Karpas-422 (cell line): ENCODE measurements around the gene MTCP1. TPM values are rescaled to one million over a fixed set of nuclear protein-coding genes. Genes with fewer than 3 reads are reported as not detected.

Experiments
- DNase-seq: peaks from one replicate; pipeline ENCODE4 v3.0.0-alpha.2; 2015
- H2AFZ ChIP-seq: fragments of 200-600 bp; sonication (generic); 2 replicates; pipeline ENCODE4 v1.6.1; 2014; ENCODE audit warnings: antibody characterized with exemption, low read length, mixed read lengths
- H3K27ac ChIP-seq: fragments of 200-600 bp; sonication (generic); 2 replicates; pipeline ENCODE4 v1.5.1; 2014; ENCODE audit warnings: mild to moderate bottlenecking, low read length, moderate library complexity
- H3K27me3 ChIP-seq: fragments of 200-600 bp; sonication (generic); 2 replicates; pipeline ENCODE4 v1.6.1; 2014; ENCODE audit warnings: low read length, mixed read lengths
- H3K36me3 ChIP-seq: fragments of 200-600 bp; sonication (generic); 2 replicates; pipeline ENCODE4 v1.6.1; 2014; ENCODE audit warnings: low read length, mixed read lengths; ENCODE audit not compliant: insufficient read depth
- H3K4me1 ChIP-seq: fragments of 200-600 bp; sonication (generic); 2 replicates; pipeline ENCODE4 v1.6.1; 2014; ENCODE audit warnings: mild to moderate bottlenecking, low read length, mixed read lengths
- H3K4me2 ChIP-seq: fragments of 200-600 bp; sonication (generic); 2 replicates; pipeline ENCODE4 v1.6.1; 2014; ENCODE audit warnings: low read length, low read depth, mild to moderate bottlenecking; ENCODE audit not compliant: poor library complexity, severe bottlenecking
- H3K4me3 ChIP-seq: fragments of 200-600 bp; sonication (generic); 2 replicates; pipeline ENCODE4 v1.5.1; 2014; ENCODE audit warnings: mild to moderate bottlenecking, antibody characterized with exemption, low read length, mixed read lengths
- H3K79me2 ChIP-seq: fragments of 200-600 bp; sonication (generic); 2 replicates; pipeline ENCODE4 v1.6.1; 2014; ENCODE audit warnings: mild to moderate bottlenecking, low read length, mixed read lengths
- H3K9ac ChIP-seq: fragments of 200-600 bp; sonication (generic); 2 replicates; pipeline ENCODE4 v1.6.0; 2014; ENCODE audit warnings: low read length
- H3K9me2 ChIP-seq: fragments of 200-600 bp; sonication (generic), shearing (Covaris generic); replicated peaks from 2 replicates; pipeline ENCODE4 v1.6.0; 2014; ENCODE audit warnings: mild to moderate bottlenecking, low read length, moderate library complexity; ENCODE audit not compliant: insufficient read depth
- H3K9me3 ChIP-seq: fragments of 300-700, 200-600 bp; sonication (generic); 2 replicates; pipeline ENCODE4 v1.6.1; 2014; ENCODE audit warnings: low read length, mixed read lengths
- H4K20me1 ChIP-seq: fragments of 200-600 bp; sonication (generic); 2 replicates; pipeline ENCODE4 v1.6.1; 2014; ENCODE audit warnings: mild to moderate bottlenecking, antibody characterized with exemption, low read length, low read depth; ENCODE audit not compliant: insufficient read depth
- total RNA-seq: library from RNA; depleted of rRNA; stranded (reverse); fragments of >200 nt; shearing (Covaris generic); gene quantifications from 2 replicates; pipeline ENCODE4 v1.2.3, GENCODE V29; 2014; ENCODE audit warnings: low replicate concordance; rRNA removed

The MTCP1 gene, protein sequence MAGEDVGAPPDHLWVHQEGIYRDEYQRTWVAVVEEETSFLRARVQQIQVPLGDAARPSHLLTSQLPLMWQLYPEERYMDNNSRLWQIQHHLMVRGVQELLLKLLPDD
- total RNA-seq: 21.9 and 95.2 TPM in 2 replicates

DNA sequence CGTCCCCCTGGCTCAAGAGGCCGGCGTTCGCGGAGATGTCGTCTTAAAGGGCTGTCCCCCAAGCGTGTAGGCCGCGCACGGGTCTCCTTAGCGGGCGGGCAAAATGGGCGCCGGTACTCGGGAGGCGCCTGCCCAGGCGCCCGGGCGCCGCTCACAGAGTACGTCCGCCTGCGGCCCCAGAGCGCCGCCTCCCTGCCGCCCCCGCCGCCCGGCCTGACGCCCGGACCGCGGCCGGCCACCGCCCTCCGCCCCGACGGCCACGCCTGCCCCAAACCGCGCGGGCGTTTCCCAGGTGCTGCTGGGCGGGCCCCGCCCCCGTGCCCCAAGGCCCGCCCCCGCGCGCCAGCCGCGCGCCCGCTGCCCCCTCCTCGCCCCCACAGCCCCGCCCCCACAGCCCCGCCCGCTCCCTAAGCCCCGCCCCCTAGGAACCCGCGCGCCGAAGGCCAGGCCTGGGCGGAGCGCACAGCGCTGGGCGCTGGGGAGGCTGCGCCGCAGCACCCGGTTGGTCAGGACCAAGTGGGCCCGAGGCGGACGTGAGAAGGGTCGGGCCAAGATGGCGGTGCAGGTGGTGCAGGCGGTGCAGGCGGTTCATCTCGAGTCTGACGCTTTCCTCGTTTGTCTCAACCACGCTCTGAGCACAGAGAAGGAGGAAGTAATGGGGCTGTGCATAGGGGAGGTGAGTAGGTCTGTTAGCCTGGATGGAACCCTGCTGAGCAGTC is at the start of gene MTCP1, which contains the start of the genes BRCC3 and CMC4:
MTCP1 (minus strand) TSS at position 162 of the 719 bp plus-strand sequence. CDS start 5,126 bp downstream, outside the sequence.
BRCC3 (plus strand) TSS at position 534 of the 719 bp plus-strand sequence; CDS start at position 554, 20 bp downstream.
CMC4 (minus strand) TSS at position 162 of the 719 bp plus-strand sequence. CDS start 7,113 bp downstream, outside the sequence.
- Histone ChIP-seq H3K79me2 (peaks cover 89% of the 10 kb centered on the region), H3K36me3 (peaks cover 19% of the 10 kb centered on the region; the same call in 1 of the 2 replicates), H3K27me3 (no peaks in the 10 kb centered on the region), H3K4me3 (peak within 1 kb of the TSS; percentile 86), H3K9me2 (no peaks in the 10 kb centered on the region), H3K27ac (peak within 1 kb of the TSS; percentile 86), H3K4me1 (peaks cover 47% of the 10 kb centered on the region), H3K9me3 (no peaks in the 10 kb centered on the region), H3K4me2 (peak within 1 kb of the TSS; percentile 74), H2AFZ (peak within 1 kb of the TSS; percentile 36; the same call in 1 of the 2 replicates), H4K20me1 (no peaks in the 10 kb centered on the region), H3K9ac (peak within 1 kb of the TSS; percentile 85)
- DNase-seq: peak; percentile 94

DNA sequence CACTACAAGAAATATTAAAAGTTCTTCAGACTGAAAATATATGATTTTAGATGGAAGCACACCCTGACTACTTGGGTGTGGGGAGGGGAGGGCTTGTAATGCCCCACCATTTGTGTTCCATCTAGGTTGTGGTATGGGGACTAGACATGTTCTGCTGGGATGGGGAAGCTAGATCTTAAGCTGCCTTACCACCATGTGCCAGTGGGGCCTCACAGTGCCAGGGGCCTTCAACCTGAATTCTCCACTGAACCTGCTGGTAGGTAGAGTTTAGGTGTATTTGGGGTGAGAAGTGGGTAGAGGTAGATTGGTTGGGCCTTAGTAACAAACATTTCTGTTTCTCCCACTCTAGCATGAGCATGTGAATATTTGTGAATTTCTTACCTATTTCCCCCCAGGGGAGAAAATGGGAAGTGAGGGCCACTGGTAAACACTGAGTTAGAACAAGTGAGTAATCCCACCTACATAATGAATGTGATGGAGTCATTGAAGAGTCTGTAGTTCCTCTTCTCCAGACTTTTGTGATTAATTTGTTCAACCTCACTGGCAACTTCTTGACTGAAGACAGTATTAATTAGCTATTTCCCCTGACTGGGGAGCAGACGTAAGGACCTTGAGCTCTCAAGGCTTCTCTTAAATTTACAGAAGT is 44.4 kb upstream of the MTCP1 start:
- Histone ChIP-seq H4K20me1 (no peaks in the 10 kb centered on the region), H2AFZ (no peak overlapping the region), H3K4me3 (no peak overlapping the region), H3K9me3 (no peaks in the 10 kb centered on the region; the same call in none of the 2 replicates), H3K9ac (no peak overlapping the region), H3K36me3 (peaks cover 10% of the 10 kb centered on the region), H3K4me2 (no peak overlapping the region), H3K9me2 (no peaks in the 10 kb centered on the region; the same call in 1 of the 2 replicates), H3K27ac (no peak overlapping the region), H3K79me2 (no peaks in the 10 kb centered on the region), H3K4me1 (no peaks in the 10 kb centered on the region), H3K27me3 (no peaks in the 10 kb centered on the region)
- no peak for DNase-seq

DNA sequence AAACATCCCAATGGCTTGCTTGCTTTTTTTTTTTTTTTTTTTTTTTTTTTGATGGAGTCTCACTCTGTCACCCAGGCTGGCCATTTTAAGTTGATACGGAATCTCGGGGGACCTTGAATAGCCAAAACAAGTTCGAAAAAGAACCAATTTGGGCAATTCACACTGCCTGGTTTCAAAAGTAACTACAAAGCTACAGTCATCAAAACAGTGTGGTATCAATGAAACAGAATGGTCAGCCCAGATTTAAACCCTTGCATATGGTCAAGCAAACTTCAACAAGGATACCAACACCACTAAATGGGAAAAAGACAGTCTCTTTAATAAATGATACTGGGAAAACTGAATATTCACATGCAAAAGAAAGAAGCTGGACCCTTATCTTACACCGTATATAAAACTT is 42.2 kb upstream of the MTCP1 start:
- no peaks in the 10 kb centered on the region for H3K4me1 ChIP-seq
- no peak overlapping the region for H2AFZ ChIP-seq
- H3K4me3 ChIP-seq: no peak overlapping the region
- H3K27ac ChIP-seq: no peak overlapping the region
- no peaks in the 10 kb centered on the region for H4K20me1 ChIP-seq
- no peaks in the 10 kb centered on the region; the same call in none of the 2 replicates for H3K9me3 ChIP-seq
- DNase-seq: no peak
- no peaks in the 10 kb centered on the region for H3K79me2 ChIP-seq
- H3K9ac ChIP-seq: no peak overlapping the region
- no peaks in the 10 kb centered on the region; the same call in 1 of the 2 replicates for H3K9me2 ChIP-seq
- H3K27me3 ChIP-seq: no peaks in the 10 kb centered on the region
- H3K4me2 ChIP-seq: no peak overlapping the region
- H3K36me3 ChIP-seq: peaks cover 18% of the 10 kb centered on the region

DNA sequence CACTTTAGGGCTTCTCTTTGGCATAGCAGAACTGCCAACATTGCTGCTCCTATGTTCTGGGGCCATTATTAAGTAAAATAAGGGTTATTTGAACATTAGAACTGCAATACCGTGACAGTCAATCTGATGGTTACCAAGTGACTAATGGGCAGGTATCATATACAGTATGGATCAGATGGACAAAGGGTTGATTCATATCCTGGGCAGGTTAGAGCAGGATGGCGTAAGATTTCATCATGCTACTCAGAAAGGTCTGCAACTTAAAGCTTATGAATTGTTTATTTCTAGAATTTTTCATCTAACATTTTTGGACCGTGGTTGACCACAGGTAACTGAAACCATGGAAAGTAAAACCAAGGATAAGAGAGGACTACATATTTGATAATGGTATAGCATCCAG is 41.2 kb upstream of the MTCP1 start:
- Histone ChIP-seq H3K4me1 (no peaks in the 10 kb centered on the region), H3K9me3 (no peaks in the 10 kb centered on the region; the same call in none of the 2 replicates), H3K4me3 (no peak overlapping the region), H3K79me2 (no peaks in the 10 kb centered on the region), H4K20me1 (no peaks in the 10 kb centered on the region), H2AFZ (no peak overlapping the region), H3K36me3 (peaks cover 25% of the 10 kb centered on the region), H3K9ac (no peak overlapping the region), H3K27me3 (no peaks in the 10 kb centered on the region), H3K4me2 (no peak overlapping the region), H3K9me2 (no peaks in the 10 kb centered on the region; the same call in 1 of the 2 replicates), H3K27ac (no peak overlapping the region)
- DNase-seq: no peak

DNA sequence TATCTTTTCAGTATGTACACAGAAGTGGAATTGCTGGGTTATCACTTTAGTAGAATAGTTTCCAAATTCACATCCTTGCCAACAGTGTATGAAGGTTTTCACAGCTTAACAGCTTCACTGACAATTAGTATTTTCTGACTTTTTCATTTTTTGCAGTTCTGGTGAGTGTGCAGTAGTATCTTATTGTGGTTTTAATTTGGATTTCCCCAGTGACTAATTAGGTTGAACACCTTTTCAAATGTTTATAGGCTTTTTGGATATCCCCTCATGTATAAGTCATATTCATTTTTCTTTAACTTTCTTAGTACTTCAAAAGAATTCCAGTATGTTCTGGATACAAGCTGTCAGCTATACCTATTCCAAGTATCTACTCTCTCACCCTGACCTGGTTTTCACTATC is 37.5 kb upstream of the MTCP1 start:
- no peak overlapping the region for H3K9ac ChIP-seq
- peaks cover 42% of the 10 kb centered on the region for H3K36me3 ChIP-seq
- no peaks in the 10 kb centered on the region for H3K27me3 ChIP-seq
- H3K79me2 ChIP-seq: peaks cover 4% of the 10 kb centered on the region; the same call in 1 of the 2 replicates
- DNase-seq: no peak
- no peak overlapping the region for H2AFZ ChIP-seq
- H4K20me1 ChIP-seq: no peaks in the 10 kb centered on the region
- H3K4me1 ChIP-seq: no peaks in the 10 kb centered on the region
- no peak overlapping the region for H3K27ac ChIP-seq
- H3K9me2 ChIP-seq: no peaks in the 10 kb centered on the region; the same call in 1 of the 2 replicates
- no peaks in the 10 kb centered on the region; the same call in 1 of the 2 replicates for H3K9me3 ChIP-seq
- no peak overlapping the region for H3K4me3 ChIP-seq
- H3K4me2 ChIP-seq: no peak overlapping the region

DNA sequence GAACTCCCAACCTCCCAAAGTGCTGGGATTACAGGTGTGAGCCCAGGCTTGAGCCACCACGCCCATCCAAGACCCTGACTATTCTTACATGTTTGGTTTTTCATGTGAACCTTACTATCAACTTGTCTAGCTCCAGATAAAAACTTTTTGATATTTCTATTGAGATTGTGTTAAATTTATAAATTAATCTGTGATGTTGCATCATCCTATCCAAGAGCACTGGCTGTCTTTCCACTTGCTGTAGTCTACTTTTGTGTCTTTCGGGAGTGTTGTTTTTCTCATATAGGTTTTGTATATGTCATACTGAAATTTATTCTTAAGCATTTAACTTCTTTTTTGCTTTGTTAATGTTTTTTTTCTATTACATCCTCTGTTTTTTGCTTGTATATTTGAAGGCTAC is 35.0 kb upstream of the MTCP1 start:
- Histone ChIP-seq H3K4me3 (no peak overlapping the region), H3K9ac (no peak overlapping the region), H3K79me2 (peaks cover 4% of the 10 kb centered on the region; the same call in 1 of the 2 replicates), H3K27me3 (no peaks in the 10 kb centered on the region), H3K27ac (no peak overlapping the region), H3K4me2 (no peak overlapping the region), H4K20me1 (no peaks in the 10 kb centered on the region), H3K4me1 (no peaks in the 10 kb centered on the region), H3K9me3 (no peaks in the 10 kb centered on the region), H2AFZ (no peak overlapping the region), H3K36me3 (peaks cover 42% of the 10 kb centered on the region), H3K9me2 (no peaks in the 10 kb centered on the region)
- DNase-seq: no peak

DNA sequence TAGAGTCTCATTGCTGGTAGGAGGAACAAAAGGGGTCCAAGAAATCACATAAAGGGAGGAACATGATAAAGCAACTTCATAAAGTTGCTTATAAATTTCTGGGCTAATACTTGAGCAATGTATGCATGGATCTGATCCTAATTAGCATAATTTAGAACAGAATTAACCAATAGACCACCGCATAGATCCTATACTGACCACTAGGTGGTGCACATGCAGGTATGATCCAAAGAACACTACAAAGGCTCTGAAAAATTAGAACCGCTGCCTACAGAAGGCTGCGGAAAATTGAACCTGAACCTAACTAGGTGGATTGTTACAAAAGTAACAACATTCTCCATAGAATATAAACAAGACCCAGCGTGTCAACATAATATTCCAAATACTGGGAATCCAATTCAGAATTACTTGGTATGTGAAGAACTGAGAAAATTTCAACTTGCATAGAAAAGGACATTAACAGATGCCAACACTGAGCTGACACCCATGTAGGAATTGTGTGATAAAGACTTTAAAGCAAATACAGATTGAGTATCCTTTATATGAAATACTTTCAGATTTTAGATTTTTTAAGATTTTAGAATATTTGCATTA is 23.6 kb upstream of the MTCP1 start:
- no peaks in the 10 kb centered on the region for H3K4me1 ChIP-seq
- peak; percentile 70 for DNase-seq
- no peak overlapping the region for H3K4me3 ChIP-seq
- no peaks in the 10 kb centered on the region for H3K9me2 ChIP-seq
- peaks cover 11% of the 10 kb centered on the region for H3K36me3 ChIP-seq
- H3K27me3 ChIP-seq: no peaks in the 10 kb centered on the region
- no peak overlapping the region for H3K9ac ChIP-seq
- no peaks in the 10 kb centered on the region for H3K9me3 ChIP-seq
- no peaks in the 10 kb centered on the region for H4K20me1 ChIP-seq
- H3K27ac ChIP-seq: no peak overlapping the region
- no peak overlapping the region for H3K4me2 ChIP-seq
- 0 out of 2 replicates have a peak, but pooled peaks cover 5% of the 10 kb centered on the region for H3K79me2 ChIP-seq
- no peak overlapping the region for H2AFZ ChIP-seq
